ENCODE measurements around the gene RGMB.

GRCh38 chr5:98772415-98773213 lies 849 bp upstream of the RGMB start:
- TF ChIP-seq CTCF (IDR thresholded peaks at IDR 0.05) (no peak), EZH2 (IDR thresholded peaks at IDR 0.05; ENCODE audit: borderline replicate concordance, insufficient read depth, low read depth, low read length, poor library complexity, severe bottlenecking) (no peak)

All from B cell (primary cell).